H9 (cell line): ENCODE measurements around the gene MAPK11. TPM values are rescaled to one million over a fixed set of nuclear protein-coding genes. Genes with fewer than 3 reads are reported as not detected.

Experiments
- DNase-seq: peaks from one replicate; pipeline ENCODE4 v3.0.0-alpha.2; 2017
- H2AFZ ChIP-seq: one replicate; pipeline ENCODE4 v1.6.1; 2013; ENCODE audit warnings: mild to moderate bottlenecking, low read length, control low read depth, moderate library complexity
- H2AK5ac ChIP-seq: 2 replicates; pipeline ENCODE4 v1.6.1; 2013; ENCODE audit warnings: low read length, control low read depth, mixed read lengths; ENCODE audit not compliant: insufficient read length
- H2BK120ac ChIP-seq: one replicate; pipeline ENCODE4 v1.6.1; 2013; ENCODE audit warnings: low read depth, mild to moderate bottlenecking, low read length, control low read depth, inconsistent platforms; ENCODE audit not compliant: poor library complexity, severe bottlenecking
- H2BK12ac ChIP-seq: 2 replicates; pipeline ENCODE4 v1.6.1; 2013; ENCODE audit warnings: low read length, control low read depth, mixed read lengths, low read depth; ENCODE audit not compliant: insufficient read length
- H2BK15ac ChIP-seq: 2 replicates; pipeline ENCODE4 v1.6.1; 2013; ENCODE audit warnings: low read depth, low read length, control low read depth
- H2BK20ac ChIP-seq: one replicate; pipeline ENCODE4 v1.6.1; 2013; ENCODE audit warnings: low read depth, mild to moderate bottlenecking, low read length, control low read depth, inconsistent platforms; ENCODE audit not compliant: poor library complexity, severe bottlenecking
- H2BK5ac ChIP-seq: 2 replicates; pipeline ENCODE4 v1.6.1; 2013; ENCODE audit warnings: low read length, control low read depth, mixed read lengths; ENCODE audit not compliant: insufficient read length
- H3K14ac ChIP-seq: 2 replicates; pipeline ENCODE4 v1.6.1; 2013; ENCODE audit warnings: low read length, control low read depth; ENCODE audit not compliant: insufficient read depth
- H3K18ac ChIP-seq: 2 replicates; pipeline ENCODE4 v1.6.1; 2013; ENCODE audit warnings: low read depth, mild to moderate bottlenecking, mixed read lengths, low read length, control low read depth; ENCODE audit not compliant: insufficient read length
- H3K23ac ChIP-seq: 2 replicates; pipeline ENCODE4 v1.6.1; 2013; ENCODE audit warnings: low read length, control low read depth, mixed read lengths, low read depth; ENCODE audit not compliant: insufficient read length
- H3K23me2 ChIP-seq: 2 replicates; pipeline ENCODE4 v1.6.1; 2013; ENCODE audit warnings: low read depth, mild to moderate bottlenecking, mixed read lengths, low read length, control low read depth; ENCODE audit not compliant: insufficient read length, poor library complexity, severe bottlenecking
- H3K27ac ChIP-seq: 2 replicates; pipeline ENCODE4 v1.5.1; 2013; ENCODE audit warnings: low read length, control low read depth, mixed read lengths, low read depth; ENCODE audit not compliant: insufficient read length
- H3K27me3 ChIP-seq: 2 replicates; pipeline ENCODE4 v1.6.1; 2013; ENCODE audit warnings: low read length, control low read depth, inconsistent platforms; ENCODE audit not compliant: insufficient read depth
- H3K4ac ChIP-seq: 2 replicates; pipeline ENCODE4 v1.6.1; 2013; ENCODE audit warnings: low read depth, mild to moderate bottlenecking, control low read depth, inconsistent platforms, low read length, moderate library complexity
- H3K4me1 ChIP-seq: 2 replicates; pipeline ENCODE4 v1.6.1; 2013; ENCODE audit warnings: low read length, control low read depth, inconsistent platforms; ENCODE audit not compliant: insufficient read depth
- H3K4me2 ChIP-seq: 2 replicates; pipeline ENCODE4 v1.6.1; 2013; ENCODE audit warnings: low read length, control low read depth, mixed read lengths; ENCODE audit not compliant: insufficient read length, insufficient read depth
- H3K56ac ChIP-seq: 2 replicates; pipeline ENCODE4 v1.6.1; 2013; ENCODE audit warnings: low read depth, mild to moderate bottlenecking, mixed read lengths, low read length, control low read depth; ENCODE audit not compliant: insufficient read length
- H3K79me1 ChIP-seq: 2 replicates; pipeline ENCODE4 v1.6.1; 2013; ENCODE audit warnings: low read depth, mild to moderate bottlenecking, moderate library complexity, low read length, control low read depth, inconsistent platforms; ENCODE audit not compliant: insufficient read depth, poor library complexity, severe bottlenecking
- H3K79me2 ChIP-seq: 2 replicates; pipeline ENCODE4 v1.6.1; 2013; ENCODE audit warnings: low read length, control low read depth, inconsistent platforms; ENCODE audit not compliant: insufficient read depth
- H3K9ac ChIP-seq: 2 replicates; pipeline ENCODE4 v1.6.1; 2013; ENCODE audit warnings: low read length, control low read depth, mixed read lengths; ENCODE audit not compliant: insufficient read length; ENCODE audit errors: extremely low read depth
- H3K9me3 ChIP-seq: one replicate; pipeline ENCODE4 v1.6.1; 2013; ENCODE audit warnings: low read depth, low read length, inconsistent platforms; ENCODE audit not compliant: control insufficient read depth
- H3T11ph ChIP-seq: one replicate; pipeline ENCODE4 v1.6.1; 2013; ENCODE audit warnings: mild to moderate bottlenecking, low read length, control low read depth, inconsistent platforms
- H4K20me1 ChIP-seq: one replicate; pipeline ENCODE4 v1.6.1; 2013; ENCODE audit not compliant: control insufficient read depth, insufficient read length, insufficient read depth
- H4K5ac ChIP-seq: 2 replicates; pipeline ENCODE4 v1.6.1; 2013; ENCODE audit warnings: low read depth, mild to moderate bottlenecking, mixed read lengths, low read length, control low read depth; ENCODE audit not compliant: insufficient read length
- H4K8ac ChIP-seq: replicated peaks from 2 replicates; pipeline ENCODE4 v1.6.1; 2013; ENCODE audit warnings: low read length, control low read depth, mixed read lengths, low read depth; ENCODE audit not compliant: insufficient read length
- H4K91ac ChIP-seq: 2 replicates; pipeline ENCODE4 v1.6.1; 2013; ENCODE audit warnings: low read depth, mild to moderate bottlenecking, moderate library complexity, mixed read lengths, low read length, control low read depth; ENCODE audit not compliant: insufficient read length
- H3K27ac Mint-ChIP-seq, 3 experiments: 2 replicates in 2 of 3; 3 replicates in 1 of 3; pipeline ENCODE4 v1.8.0; 2020 to 2021; ENCODE audit warnings: mixed read lengths in 3 of 3, mild to moderate bottlenecking in 1 of 3, moderate library complexity in 1 of 3
- H3K27me3 Mint-ChIP-seq: 2 replicates; pipeline ENCODE4 v1.8.0; 2021; ENCODE audit warnings: low read depth, mild to moderate bottlenecking, moderate library complexity, mixed read lengths
- H3K36me3 Mint-ChIP-seq, 3 experiments: 2 replicates in 2 of 3; 3 replicates in 1 of 3; pipeline ENCODE4 v1.8.0; 2020 to 2021; ENCODE audit warnings: low read depth in 3 of 3, mixed read lengths in 3 of 3; ENCODE audit not compliant: insufficient read depth in 1 of 3
- H3K4me1 Mint-ChIP-seq, 2 experiments: 2 replicates each; pipeline ENCODE4 v1.8.0; 2020; ENCODE audit warnings: mixed read lengths in 2 of 2
- H3K4me3 Mint-ChIP-seq, 2 experiments: 2 replicates in 1 of 2; 3 replicates in 1 of 2; pipeline ENCODE4 v1.8.0; 2020 to 2021; ENCODE audit warnings: mild to moderate bottlenecking in 2 of 2, mixed read lengths in 2 of 2, moderate library complexity in 1 of 2
- H3K9me3 Mint-ChIP-seq, 2 experiments: 2 replicates in 1 of 2; 3 replicates in 1 of 2; pipeline ENCODE4 v1.8.0; 2020; ENCODE audit warnings: mild to moderate bottlenecking in 2 of 2, mixed read lengths in 2 of 2, moderate library complexity in 1 of 2
- WGBS: extraction: QIAGEN DNeasy Blood & Tissue Kit; methylation state at CpG from one replicate; pipeline ENCODE4 v1.1.7; 2013; ENCODE audit warnings: missing lambda C conversion rate, low lambda C conversion rate, mixed read lengths; ENCODE audit not compliant: insufficient read length; ENCODE audit errors: extremely low coverage; 5-methylcytosine and 5-hydroxymethylcytosine counted together
- total RNA-seq: library from RNA; stranded (reverse); gene quantifications from 2 replicates; pipeline ENCODE4 v1.2.1, GENCODE V29; 2021
- TF ChIP-seq, protein P1 (sequence below): fragments of 200-600 bp; sonication (generic); conservative IDR thresholded peaks from 3 replicates; pipeline ENCODE4 v1.8.0; 2021; ENCODE audit warnings: antibody characterized with exemption, mild to moderate bottlenecking

The MAPK11 gene
- total RNA-seq, 1 experiment from 2014 or later = 1.5 TPM

- Histone ChIP-seq H3K14ac (no peak overlapping the region), H2BK12ac (no peak overlapping the region), H4K5ac (no peak overlapping the region), H3K18ac (no peak overlapping the region), H3K4ac (no peak overlapping the region), H3K79me2 (no peaks in the 10 kb centered on the region), H3K79me1 (no peaks in the 10 kb centered on the region), H3K4me1 (no peaks in the 10 kb centered on the region), H4K91ac (no peak overlapping the region), H2BK5ac (no peak overlapping the region), H2BK120ac (no peak overlapping the region), H2BK15ac (no peak overlapping the region), H3K27ac (no peak overlapping the region), H4K8ac (no peak overlapping the region), H2AK5ac (no peak overlapping the region), H3K9ac (no peak overlapping the region), H3K56ac (no peak overlapping the region), H3K9me3 (no peaks in the 10 kb centered on the region), H3K27me3 (no peaks in the 10 kb centered on the region), H3K4me2 (no peak overlapping the region), H3T11ph (no peak overlapping the region), H2BK20ac (no peak overlapping the region), H3K23ac (no peak overlapping the region), H2AFZ (no peak overlapping the region), H3K23me2 (peaks cover 15% of the 10 kb centered on the region), H4K20me1 (no peaks in the 10 kb centered on the region)
- no CpG with 5 or more reads among the region's 22 CpGs for WGBS
- DNase-seq = no peak
- Mint-ChIP-seq H3K27me3 (peaks cover 2% of the 10 kb centered on the region; the same call in 1 of the 2 replicates), H3K4me3 (no peak overlapping the region), H3K9me3 (no peaks in the 10 kb centered on the region; a peak in 1 of 5 replicates), H3K4me1 (peaks cover 3 to 6% of the 10 kb centered on the region in 2 experiments), H3K27ac (no peak overlapping the region), H3K36me3 (peaks cover 0 to 3% (median 0%) of the 10 kb centered on the region in 3 experiments; a peak in 2 of 7 replicates)
- TF ChIP-seq, protein P1, sequence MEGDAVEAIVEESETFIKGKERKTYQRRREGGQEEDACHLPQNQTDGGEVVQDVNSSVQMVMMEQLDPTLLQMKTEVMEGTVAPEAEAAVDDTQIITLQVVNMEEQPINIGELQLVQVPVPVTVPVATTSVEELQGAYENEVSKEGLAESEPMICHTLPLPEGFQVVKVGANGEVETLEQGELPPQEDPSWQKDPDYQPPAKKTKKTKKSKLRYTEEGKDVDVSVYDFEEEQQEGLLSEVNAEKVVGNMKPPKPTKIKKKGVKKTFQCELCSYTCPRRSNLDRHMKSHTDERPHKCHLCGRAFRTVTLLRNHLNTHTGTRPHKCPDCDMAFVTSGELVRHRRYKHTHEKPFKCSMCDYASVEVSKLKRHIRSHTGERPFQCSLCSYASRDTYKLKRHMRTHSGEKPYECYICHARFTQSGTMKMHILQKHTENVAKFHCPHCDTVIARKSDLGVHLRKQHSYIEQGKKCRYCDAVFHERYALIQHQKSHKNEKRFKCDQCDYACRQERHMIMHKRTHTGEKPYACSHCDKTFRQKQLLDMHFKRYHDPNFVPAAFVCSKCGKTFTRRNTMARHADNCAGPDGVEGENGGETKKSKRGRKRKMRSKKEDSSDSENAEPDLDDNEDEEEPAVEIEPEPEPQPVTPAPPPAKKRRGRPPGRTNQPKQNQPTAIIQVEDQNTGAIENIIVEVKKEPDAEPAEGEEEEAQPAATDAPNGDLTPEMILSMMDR = no peak
Observed at GRCh38 chr22:50253046-50253915, 16.9 kb downstream of the MAPK11 start.
